ENCODE results near the gene KIF22. TPM values are rescaled to one million over a fixed set of nuclear protein-coding genes. Genes with fewer than 3 reads are reported as not detected.
A peak's percentile ranks its signal among the peaks of the same experiment; 100 is the strongest.
"Not testable (repeated sequence)": the region's sequence is repeated elsewhere in the genome, so short reads cannot be mapped to it uniquely, and the experiment has no call there.

Gene KIF22
- total and polyA plus RNA-seq, 9 of the 15 experiments (the other 6 are each of a cell fraction or from before 2014, with no cell fraction given), result 8.7 to 232 (median 131) TPM

DNA sequence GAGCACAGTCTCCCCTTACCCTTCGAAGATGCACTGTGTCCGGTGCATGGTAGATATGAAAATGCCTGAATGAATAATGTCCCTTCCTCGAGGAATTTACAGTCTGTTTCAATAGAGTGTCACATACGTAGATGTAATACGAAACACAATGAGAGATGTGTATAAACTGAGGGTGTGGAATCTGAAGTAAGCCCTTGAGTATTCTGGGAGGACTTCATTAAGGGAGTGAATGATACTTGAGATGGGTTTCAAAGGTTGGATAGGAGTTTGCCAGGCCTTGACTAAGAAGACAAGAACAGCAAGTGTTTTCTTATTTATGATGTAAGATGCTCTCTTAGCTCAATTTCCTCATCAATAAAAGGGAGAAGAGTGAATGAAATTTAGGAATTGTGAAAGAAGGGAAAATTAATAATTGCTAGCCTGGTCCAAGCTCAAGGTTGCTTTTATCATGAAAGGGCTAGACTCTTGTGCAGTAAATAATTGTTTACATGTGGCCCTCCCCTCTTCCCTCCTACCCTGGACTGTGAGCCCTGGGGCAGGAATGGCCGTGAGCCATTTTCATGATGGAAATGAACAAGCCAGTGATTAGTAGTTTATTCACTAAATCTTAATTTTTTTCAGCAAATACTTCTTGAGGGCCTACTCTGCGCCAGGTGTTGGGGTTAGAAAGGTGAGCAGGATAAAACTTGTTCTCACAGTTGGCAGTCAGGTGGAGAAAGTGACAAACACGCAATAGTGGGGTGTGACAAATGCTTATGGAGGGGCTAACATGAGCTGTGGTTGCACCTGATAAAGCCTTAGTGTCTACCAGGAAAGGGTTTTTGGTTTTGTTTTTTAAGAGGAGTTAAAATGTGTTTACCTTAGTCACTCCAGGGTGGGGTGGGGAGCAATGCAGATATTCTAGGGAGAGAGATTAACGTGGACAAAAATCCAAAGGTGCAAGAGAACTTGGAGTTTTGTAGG lies 1.6 kb downstream of the KIF22 start (continued):
- TF ChIP-seq SIX5 (IDR thresholded peaks at IDR 0.05; ENCODE audit: borderline replicate concordance in 1 of 2, insufficient read depth in 1 of 2, low read depth in 1 of 2, low read length in 2 of 2) (no peak), TBL1XR1 (IDR thresholded peaks at IDR 0.05; ENCODE audit: low read length in 2 of 2) (no peak), ZNF778 (CRISPR knock-in tag; IDR thresholded peaks at IDR 0.05) (no peak), ZKSCAN1 (IDR thresholded peaks at IDR 0.05; ENCODE audit: low read depth, low read length) (peak; percentile 84)

GRCh38 chr16:29793153-29793552 lies 2.6 kb downstream of the KIF22 start:
- DNase-seq (ENCODE audit: extremely low read depth in 1 of 4, low spot score in 3 of 4); H3K27me3 ChIP-seq (ENCODE audit: control insufficient read depth in 2 of 2, insufficient read depth in 2 of 2, low read length in 2 of 2); H4K20me1 ChIP-seq (replicated peaks; ENCODE audit: control insufficient read depth, insufficient read depth, low read length); FAIRE-seq; H3K27ac ChIP-seq (ENCODE audit: extremely low read depth, low read depth, low read length); H3K9me3 ChIP-seq (replicated peaks; ENCODE audit: control insufficient read depth, insufficient read depth, low read depth, low read length); CTCF ChIA-PET (ENCODE audit: low intra/inter-chr PET ratio); ATAC-seq; H3K9me1 ChIP-seq (ENCODE audit: control insufficient read depth, insufficient read depth, low read length); H3K4me3 ChIP-seq; in situ Hi-C loops (cut with MboI); H3K9ac ChIP-seq (ENCODE audit: insufficient read depth in 1 of 2, low read depth in 2 of 2, low read length in 2 of 2); BruUV-seq (replicated peaks); intact Hi-C loops (cut with micrococcal nuclease); H2AFZ ChIP-seq (ENCODE audit: low read depth, low read length); TF ChIP-seq BRCA1 (IDR thresholded peaks at IDR 0.05): not testable (repeated sequence)
- WGBS (ENCODE audit: insufficient coverage, low coverage, missing lambda C conversion rate), result 79% methylated on average over 18 of the region's 18 CpGs
- TF ChIP-seq BRCA1 (CRISPR knock-in tag; IDR thresholded peaks at IDR 0.05) (0 out of 2 replicates have a peak, but pooled peaks have one; percentile 18), RBFOX2 (IDR thresholded peaks at IDR 0.05; ENCODE audit: low read depth, low read length) (0 out of 2 replicates have a peak, but pooled peaks have one; percentile 24)
- TF ChIP-seq, protein P1, sequence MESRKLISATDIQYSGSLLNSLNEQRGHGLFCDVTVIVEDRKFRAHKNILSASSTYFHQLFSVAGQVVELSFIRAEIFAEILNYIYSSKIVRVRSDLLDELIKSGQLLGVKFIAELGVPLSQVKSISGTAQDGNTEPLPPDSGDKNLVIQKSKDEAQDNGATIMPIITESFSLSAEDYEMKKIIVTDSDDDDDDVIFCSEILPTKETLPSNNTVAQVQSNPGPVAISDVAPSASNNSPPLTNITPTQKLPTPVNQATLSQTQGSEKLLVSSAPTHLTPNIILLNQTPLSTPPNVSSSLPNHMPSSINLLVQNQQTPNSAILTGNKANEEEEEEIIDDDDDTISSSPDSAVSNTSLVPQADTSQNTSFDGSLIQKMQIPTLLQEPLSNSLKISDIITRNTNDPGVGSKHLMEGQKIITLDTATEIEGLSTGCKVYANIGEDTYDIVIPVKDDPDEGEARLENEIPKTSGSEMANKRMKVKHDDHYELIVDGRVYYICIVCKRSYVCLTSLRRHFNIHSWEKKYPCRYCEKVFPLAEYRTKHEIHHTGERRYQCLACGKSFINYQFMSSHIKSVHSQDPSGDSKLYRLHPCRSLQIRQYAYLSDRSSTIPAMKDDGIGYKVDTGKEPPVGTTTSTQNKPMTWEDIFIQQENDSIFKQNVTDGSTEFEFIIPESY (CRISPR knock-in tag; IDR thresholded peaks at IDR 0.05), result peak; percentile 47; the same call in 1 of the 2 replicates
- Histone ChIP-seq H3K36me3 (ENCODE audit: control insufficient read depth, insufficient read depth, low read length) (peaks cover 63% of the 10 kb centered on the region), H3K4me1 (replicated peaks in 1 of 2; ENCODE audit: control insufficient read depth in 2 of 2, insufficient read depth in 2 of 2, low read length in 2 of 2) (peaks cover 14 to 17% of the 10 kb centered on the region in 2 experiments), H3K79me2 (ENCODE audit: control insufficient read depth, insufficient read depth, low read length) (peaks cover 76% of the 10 kb centered on the region), H3K4me2 (ENCODE audit: insufficient read depth, low read length) (peak overlapping the region; percentile 93; the same call in 1 of the 2 replicates)
- POLR2A ChIA-PET, result interaction anchor here (0.6 to 7.1 kb wide), 4 partner anchors 9 to 261 kb away, joined by 3 to 114 read pairs (median 3); no protein-coding TSS in a partner anchor

Measured in K562 (cell line).